ENCODE results near the gene ZNF84. TPM values are rescaled to one million over a fixed set of nuclear protein-coding genes. Genes with fewer than 3 reads are reported as not detected.

Gene ZNF84
- total RNA-seq, result 10 to 100 TPM in 3 of 4 donors, 1 to 10 TPM in 1; 9.0 to 11.5 (median 10.5) TPM
- polyA plus RNA-seq, result 10 to 100 TPM in 1 of 3 donors, 1 to 10 TPM in 2; 2.8 to 23.7 (median 4.7) TPM
- long read RNA-seq, donor 1, partial matches to known transcripts, result 0 of 7 reads
- long read RNA-seq, donor 1, other reads (novel, unspliced or antisense), result 4 of 7 reads
- long read RNA-seq, donor 2, transcript ZNF84-208 (5 exons, 3,237 nt), result major isoform, 9 of 19 reads
- long read RNA-seq, donor 2, partial matches to known transcripts, result 1 of 19 reads
- long read RNA-seq, donor 2, other reads (novel, unspliced or antisense), result 8 of 19 reads

DNA sequence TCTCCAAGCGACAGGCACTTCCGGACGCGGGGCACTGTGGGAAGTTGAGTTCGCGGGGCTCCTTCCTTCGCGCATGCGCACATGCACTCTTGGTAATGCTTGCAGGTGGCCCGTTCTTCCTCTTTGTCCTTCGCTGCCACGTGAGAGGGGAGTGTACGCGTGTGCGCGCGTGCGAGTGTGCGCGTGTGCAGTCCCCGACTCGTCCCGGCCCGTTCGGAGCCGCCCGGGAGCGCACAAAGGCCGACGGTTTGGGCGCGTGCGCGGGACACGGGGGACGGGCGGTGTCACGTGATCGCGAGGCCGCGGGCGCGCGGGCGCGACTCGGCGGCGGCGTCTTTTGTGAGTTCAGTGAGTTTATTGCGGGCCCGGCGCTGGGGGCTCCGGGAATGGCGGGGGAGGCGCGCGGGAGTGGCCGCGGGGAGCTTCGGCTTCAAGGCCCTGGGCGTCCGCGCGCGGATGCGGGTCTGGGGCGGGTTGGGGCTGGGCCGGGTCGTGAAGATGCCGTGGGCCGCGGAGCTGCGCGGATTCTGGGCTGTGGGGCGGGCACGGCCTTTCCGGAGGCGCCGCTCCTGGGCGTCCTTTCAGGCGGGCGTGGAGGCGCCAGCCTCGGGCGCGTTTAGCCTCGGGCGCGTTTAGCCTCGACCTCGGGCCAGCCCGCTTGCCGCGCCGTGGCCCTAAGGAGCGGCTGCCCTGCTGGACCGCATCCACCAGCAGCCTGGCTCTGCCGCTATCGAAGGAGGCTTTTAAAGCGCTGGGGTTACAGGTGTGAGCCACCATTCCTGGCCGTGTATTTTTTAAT is at the start of gene ZNF84:
TSS of gene ZNF84 (plus strand) at position 303 of the 799 bp plus-strand sequence. CDS start 3,959 bp downstream, outside the sequence.
- no peak for TF ChIP-seq CTCF (IDR thresholded peaks at IDR 0.05)
- peak; percentile 97 to 98 for DNase-seq

GRCh38 chr12:132998741-132999140 is 38.6 kb upstream of the ZNF84 start:
- Histone ChIP-seq H3K36me3 (ENCODE audit: insufficient read depth in 1 of 2, low read depth in 1 of 2) (peaks cover 3 to 4% of the 10 kb centered on the region in 2 donors), H3K4me1 (no peaks in the 10 kb centered on the region), H3K4me3 (no peak overlapping the region), H3K9me3 (peaks cover 68% of the 10 kb centered on the region), H3K27me3 (ENCODE audit: insufficient read depth in 3 of 3, low read length in 2 of 3) (no peaks in the 10 kb centered on the region), H3K27ac (no peak overlapping the region)
- intact Hi-C loops (cut with DNase I), result no loop called here
- DNase-seq, result no peak
- ATAC-seq, result no peak
- TF ChIP-seq CTCF (IDR thresholded peaks at IDR 0.05), result no peak
- WGBS, 3 donors, result 49 to 63% (median 55%) methylated on average over 1 of the region's 1 CpG

More for the DNA sequence above, at the start of gene ZNF84:
- H3K36me3 ChIP-seq (ENCODE audit: insufficient read depth in 1 of 2, low read depth in 1 of 2), result peaks cover 4 to 14% of the 10 kb centered on the region in 2 donors
- peaks cover 68% of the 10 kb centered on the region for H3K9me3 ChIP-seq
- WGBS, 3 donors, result 0 to 1% (median 0%) methylated on average over 65 to 103 of the region's 103 CpGs
- peak; percentile 98 to 99 (median 98) for ATAC-seq
- peaks cover 6% of the 10 kb centered on the region for H3K4me1 ChIP-seq
- intact Hi-C loops (cut with DNase I), result loop anchor here (2.0 to 5.0 kb wide), 4 partner anchors 40 to 80 kb away; partner anchors contain the start of genes ZNF26 (in 2 of the 2), ZNF140 (in 1 of the 2) and ZNF605 (in 1 of the 2)
- H3K27ac ChIP-seq, result peak within 1 kb of the TSS; percentile 90
- peak within 1 kb of the TSS; percentile 78 for H3K4me3 ChIP-seq
- H3K27me3 ChIP-seq (ENCODE audit: insufficient read depth in 3 of 3, low read length in 2 of 3), result no peaks in the 10 kb centered on the region

DNA sequence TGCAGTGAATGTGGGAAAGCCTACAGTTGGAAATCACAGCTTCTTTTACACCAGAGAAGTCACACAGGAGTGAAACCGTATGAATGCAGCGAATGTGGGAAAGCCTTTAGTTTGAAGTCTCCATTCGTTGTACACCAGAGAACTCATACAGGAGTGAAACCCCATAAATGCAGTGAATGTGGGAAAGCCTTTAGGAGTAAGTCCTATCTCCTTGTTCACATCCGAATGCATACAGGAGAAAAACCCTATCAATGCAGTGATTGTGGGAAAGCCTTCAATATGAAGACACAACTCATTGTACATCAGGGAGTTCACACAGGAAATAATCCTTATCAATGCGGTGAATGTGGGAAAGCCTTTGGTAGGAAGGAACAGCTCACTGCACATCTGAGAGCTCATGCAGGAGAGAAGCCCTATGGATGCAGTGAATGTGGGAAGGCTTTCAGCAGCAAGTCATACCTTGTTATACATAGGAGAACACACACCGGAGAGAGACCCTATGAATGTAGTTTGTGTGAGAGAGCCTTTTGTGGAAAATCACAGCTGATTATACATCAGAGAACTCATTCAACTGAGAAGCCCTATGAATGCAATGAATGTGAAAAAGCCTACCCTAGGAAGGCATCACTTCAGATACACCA is 26.5 kb upstream of the ZNF84 start:
- ATAC-seq (no peak), DNase-seq (no peak)
- intact Hi-C loops (cut with DNase I), result loop anchor here in 1 of 2 donors (10.0 kb wide), 1 partner anchor 86 kb away; no protein-coding TSS in a partner anchor
- 90 to 96% (median 95%) methylated on average over 6 of the region's 6 CpGs for WGBS, 3 donors
- peaks cover 48 to 78% of the 10 kb centered on the region in 2 donors for H3K36me3 ChIP-seq (ENCODE audit: insufficient read depth in 1 of 2, low read depth in 1 of 2)
- H3K9me3 ChIP-seq, result peaks cover 75% of the 10 kb centered on the region
- no peak overlapping the region for H3K4me3 ChIP-seq
- no peaks in the 10 kb centered on the region for H3K4me1 ChIP-seq
- H3K27ac ChIP-seq, result no peak overlapping the region
- H3K27me3 ChIP-seq (ENCODE audit: insufficient read depth in 3 of 3, low read length in 2 of 3), result no peaks in the 10 kb centered on the region
- TF ChIP-seq CTCF (IDR thresholded peaks at IDR 0.05), result no peak

DNA sequence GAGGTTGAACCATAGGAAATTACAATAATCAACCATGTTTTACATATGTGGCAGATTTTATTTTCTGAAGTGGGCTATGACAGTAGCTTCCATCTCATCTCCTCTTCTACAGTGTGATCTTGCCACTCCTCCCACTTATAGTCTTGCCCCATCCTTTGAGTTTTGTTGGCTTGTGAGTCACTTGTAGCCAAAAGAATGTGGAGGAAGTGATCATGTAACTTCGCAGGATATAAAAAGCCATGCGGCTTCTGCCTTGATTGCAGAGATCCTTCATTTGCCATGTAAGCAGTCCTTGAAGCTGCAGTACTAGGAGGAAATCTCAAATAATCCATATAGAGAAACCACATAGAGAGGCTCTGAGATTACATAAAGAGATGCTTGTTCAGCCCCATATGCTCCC is 13.7 kb upstream of the ZNF84 start:
- intact Hi-C loops (cut with DNase I), result no loop called here
- DNase-seq (no peak), ATAC-seq (no peak)
- no peaks in the 10 kb centered on the region for H3K27me3 ChIP-seq (ENCODE audit: insufficient read depth in 3 of 3, low read length in 2 of 3)
- peaks cover 53% of the 10 kb centered on the region for H3K9me3 ChIP-seq
- H3K4me3 ChIP-seq, result no peak overlapping the region
- no peaks in the 10 kb centered on the region for H3K4me1 ChIP-seq
- 84 to 89% (median 89%) methylated on average over 2 of the region's 2 CpGs for WGBS, 3 donors
- no peak for TF ChIP-seq CTCF (IDR thresholded peaks at IDR 0.05)
- peaks cover 0 to 2% of the 10 kb centered on the region in 2 donors for H3K36me3 ChIP-seq (ENCODE audit: insufficient read depth in 1 of 2, low read depth in 1 of 2)
- H3K27ac ChIP-seq, result no peak overlapping the region
